HG02970 (cell line): ENCODE measurements around the gene MAST4.
"Not testable (repeated sequence)": the region's sequence is repeated elsewhere in the genome, so short reads cannot be mapped to it uniquely, and the experiment has no call there.

Experiments
- ATAC-seq: cut with Tn5 transposase; IDR thresholded peaks from one replicate; pipeline ENCODE4 v1.9.1; 2021; ENCODE audit warnings: mild to moderate bottlenecking, moderate library complexity, moderate number of reproducible peaks; ENCODE audit not compliant: unreplicated experiment, low FRiP score

Gene MAST4

DNA sequence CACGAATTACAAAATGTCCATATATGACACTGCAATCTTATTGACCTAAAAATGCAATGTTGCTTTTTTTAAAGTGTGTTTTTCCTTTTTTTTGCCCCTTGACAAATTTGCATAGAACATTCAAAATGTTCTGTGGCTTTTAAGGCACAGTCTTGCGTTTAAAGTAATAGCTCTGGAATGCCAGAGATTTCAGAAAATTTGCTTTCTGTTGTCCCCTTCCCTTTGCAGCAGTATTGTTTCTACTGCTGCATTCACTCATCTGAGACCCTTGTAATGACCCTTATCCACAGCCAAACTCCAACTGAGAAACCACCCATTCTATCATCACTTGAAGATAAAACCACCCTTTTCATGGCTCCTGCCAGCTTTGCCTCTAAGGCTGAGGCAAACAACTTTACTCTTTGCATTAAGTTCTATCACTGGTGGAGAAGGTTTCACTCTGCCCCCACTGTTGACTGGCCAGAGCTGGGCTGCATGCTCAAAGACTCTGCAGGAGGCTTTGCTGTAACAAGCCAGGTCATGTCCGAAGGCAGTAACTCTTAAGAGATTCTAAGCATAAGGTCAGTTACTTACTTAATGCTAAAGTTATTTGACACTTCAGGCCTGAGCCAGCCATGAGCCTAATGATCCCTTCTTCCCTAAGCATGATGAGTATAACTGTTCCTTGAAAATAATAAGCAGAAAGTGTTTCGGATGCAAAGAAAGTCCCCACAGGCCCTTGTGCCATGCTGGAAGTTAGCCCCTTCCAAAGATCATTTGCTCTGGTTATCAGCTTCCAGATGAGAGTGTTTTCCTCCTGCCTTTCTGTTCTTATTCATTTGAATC, 498.5 kb downstream of the MAST4 start:
- no peak for ATAC-seq

DNA sequence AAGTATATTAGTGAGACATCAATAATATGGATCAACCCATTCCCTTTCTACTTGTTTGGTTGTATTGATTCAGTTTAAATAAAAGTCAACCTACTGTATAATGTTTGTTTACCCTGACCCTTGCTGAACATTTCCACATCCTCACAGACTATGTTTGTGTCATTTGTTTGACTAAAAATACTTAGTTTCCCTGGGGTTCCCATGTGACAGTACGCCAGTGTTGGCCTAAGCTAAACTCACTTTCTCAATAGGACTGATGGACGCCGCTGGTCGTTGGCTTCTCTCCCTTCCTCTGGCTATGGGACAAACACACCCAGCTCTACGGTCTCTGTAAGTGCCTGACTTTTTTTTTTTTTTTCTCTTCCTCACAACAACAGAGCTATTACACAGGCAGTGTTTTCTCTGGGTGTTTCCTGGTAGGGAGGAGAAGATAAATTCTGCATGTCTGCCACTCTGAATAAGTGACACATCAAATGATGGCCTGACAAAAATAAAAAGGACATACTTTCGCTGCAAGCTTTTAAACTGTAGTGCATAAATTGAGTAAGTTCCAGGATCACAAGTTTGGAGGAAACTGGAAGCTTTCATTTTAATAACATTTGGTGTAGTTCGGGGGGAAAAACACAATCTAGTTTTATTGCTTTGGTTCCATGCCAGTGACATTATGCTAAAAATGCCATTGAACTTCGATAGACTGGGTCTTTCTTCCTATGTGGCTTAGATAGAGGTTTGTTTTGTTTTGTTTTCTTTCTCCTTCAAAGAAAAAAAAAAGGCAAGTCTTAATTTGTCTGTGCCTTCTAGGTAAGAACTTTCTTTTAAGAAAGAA, 499.4 kb downstream of the MAST4 start:
- ATAC-seq = no peak

DNA sequence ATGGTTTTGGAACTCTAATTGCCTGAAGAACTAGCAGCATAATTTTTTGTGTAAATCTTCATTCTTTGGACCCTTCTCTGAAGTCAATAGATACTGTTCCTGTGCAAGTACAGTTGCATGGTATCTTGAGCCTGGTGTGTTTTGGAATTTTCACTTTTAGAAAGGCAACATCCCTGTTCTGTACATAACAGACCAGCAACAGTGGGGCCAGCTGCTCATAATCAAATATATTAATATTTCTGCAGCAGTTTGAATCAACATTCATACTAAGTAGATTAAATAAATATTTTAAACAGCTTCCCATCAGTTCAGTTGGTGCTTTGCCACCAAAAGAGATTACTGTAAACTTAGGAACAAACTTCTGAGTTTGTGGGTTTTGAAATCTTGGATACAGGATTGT, 502.5 kb downstream of the MAST4 start:
- no peak for ATAC-seq

DNA sequence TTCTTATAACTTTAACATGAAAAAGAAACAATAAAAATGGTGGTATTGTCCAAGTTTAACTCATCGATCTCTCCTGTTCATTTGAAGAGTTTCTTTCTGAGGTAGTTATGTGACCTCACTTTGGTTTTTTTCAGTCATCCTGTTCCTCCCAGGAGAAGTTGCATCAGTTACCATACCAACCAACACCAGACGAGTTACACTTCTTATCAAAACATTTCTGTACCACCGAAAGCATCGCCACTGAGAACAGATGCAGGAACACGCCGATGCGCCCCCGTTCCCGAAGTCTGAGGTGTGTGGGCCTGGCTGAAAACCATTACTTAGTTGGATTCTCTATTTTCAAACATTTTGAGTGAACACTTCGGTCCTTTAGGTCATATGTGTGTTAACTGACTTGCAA, 504.1 kb downstream of the MAST4 start:
- no peak for ATAC-seq

DNA sequence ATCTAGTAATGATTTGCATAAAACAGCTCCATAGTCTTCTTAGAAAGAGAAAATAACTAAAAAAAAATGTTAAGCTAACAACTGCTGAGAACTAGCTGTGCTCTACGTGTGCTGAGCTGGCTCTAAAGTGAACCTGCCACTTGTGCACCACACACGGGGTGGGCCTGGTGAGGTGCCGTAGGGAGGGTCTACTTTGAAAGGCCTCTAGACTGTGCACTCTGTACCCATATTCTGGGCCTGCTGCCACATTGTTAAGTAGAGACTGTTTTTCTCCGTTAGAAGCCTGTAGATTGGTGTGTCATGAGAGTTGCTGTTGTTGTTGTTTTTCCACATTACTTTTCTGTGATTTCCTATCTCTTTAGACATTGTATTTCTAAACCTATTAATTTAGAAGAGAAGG, 506.5 kb downstream of the MAST4 start:
- ATAC-seq = no peak

DNA sequence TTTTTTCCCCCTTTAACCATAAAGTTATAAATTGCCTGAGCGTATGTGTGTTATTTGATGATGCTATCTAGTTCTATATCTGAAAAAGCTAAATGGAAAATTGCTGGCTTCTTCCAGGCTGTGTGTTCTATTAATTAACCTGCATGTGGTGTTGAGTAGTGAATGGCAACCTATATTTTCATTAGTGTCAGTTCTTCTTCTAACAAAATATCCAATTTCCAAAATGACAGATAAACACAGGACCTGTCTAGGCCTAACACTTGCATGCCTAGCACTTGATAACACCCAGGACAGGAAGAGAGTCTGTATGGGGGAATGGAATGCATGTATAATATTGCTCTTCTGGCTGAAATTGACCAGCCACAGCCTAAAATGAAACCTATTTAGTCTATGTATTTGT, 508.7 kb downstream of the MAST4 start:
- no peak for ATAC-seq

DNA sequence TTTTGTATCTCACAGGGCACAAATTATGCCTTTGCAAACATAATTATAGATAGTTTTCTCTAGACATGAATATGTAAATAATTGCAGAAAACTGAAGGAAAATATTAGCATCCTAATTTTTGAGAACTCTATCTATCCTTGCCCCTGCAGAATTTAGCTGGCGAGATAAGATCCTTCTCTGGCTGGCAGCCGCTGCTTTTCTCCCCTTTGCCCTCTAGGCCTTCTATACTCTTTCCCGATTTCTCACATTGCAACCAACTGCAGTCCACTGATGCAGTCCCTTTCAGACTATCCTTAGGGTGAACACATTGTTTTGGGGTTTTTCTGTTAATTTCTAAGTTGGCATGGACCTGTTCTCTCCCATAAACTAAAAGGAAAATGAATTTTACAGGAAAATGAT, 509.1 kb downstream of the MAST4 start:
- no peak for ATAC-seq

DNA sequence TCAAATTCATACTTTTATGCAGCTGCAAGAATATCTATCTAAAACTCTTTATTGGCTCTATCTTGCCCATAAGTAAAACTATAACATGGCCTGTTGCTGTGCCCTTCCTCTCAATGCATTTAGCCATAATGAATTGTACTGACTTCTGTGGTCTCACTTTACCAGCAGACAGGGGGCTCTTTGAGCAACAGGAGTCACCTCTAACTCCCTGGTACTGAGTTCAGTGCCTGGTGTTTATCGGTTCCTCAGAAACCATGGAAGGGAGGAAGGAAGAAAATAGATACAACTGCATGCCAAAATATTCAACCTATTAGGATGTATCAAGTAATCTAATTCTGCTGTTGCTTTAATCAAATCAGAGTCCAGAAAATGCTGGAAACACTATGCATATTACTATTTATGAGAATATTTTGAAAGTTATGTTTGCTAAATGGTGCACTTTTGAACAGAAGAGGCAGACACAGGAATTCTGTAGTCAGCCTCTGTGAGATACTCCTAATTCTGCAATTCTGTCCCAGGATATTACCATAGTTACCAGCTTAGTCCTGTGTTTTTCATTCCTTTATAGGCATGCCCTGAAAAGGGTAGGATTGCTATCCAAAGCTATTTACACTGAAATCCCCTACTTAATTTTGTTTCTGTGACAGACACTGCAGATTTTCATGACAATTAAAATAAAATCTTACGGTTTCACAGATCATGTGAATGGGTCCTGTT, 510.6 kb downstream of the MAST4 start:
- no peak for ATAC-seq

DNA sequence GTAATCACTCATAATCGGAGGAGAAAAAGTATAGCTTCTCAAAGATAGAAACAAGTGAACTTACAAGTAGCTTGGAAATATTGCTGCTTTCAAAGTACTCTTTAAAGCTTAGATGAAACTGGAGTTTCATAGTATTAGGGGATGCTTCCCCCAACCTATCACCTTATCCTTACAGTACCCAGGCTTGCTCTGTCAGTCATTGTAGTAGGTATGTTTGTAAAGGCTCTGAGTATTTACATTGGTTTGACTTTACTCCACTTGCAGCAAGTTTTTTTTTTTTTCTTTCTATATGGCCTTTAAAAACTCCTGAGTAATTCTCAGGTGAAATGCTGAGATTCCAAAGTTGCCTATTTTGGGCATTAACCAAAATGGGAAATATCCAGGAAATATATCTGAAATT, 515.6 kb downstream of the MAST4 start:
- no peak for ATAC-seq

DNA sequence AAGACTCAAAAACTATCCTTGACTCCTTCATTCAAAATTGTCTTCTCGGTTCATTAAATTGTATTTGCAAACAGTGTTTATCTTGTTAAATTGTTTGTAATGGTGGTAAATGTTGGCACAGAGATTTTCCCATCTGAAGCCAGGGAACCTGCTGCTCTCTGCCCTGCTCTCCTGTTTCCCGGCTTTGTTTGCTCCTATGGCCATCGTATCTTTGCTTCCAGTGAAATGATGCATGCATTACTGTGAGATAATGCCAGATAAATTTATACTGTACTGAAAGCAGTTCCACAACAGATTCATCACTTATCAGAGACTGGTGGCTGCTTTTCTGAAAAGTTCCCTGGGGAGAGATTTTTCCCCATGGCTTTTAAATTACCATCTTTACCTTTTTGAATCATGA, 519.1 kb downstream of the MAST4 start:
- ATAC-seq = no peak

DNA sequence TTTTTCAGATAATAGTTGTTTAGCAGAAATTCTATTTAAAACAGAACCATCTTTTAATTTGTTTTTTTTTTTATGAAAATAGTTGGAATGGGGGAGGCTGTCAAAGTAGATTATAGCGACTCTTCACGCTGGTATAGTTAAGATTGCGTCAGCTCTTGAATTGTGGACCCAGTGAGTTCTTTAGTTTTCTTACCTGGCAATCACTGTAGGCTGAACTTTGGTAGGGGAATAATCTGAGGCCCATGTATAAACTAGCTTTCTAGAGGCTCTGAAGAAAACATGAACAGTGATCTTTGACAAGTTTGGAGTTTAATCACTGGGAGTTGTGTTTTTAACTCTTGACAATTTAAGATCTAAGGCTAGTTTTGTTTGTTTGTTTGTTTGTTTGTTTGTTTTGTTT, 519.6 kb downstream of the MAST4 start:
- no peak for ATAC-seq

DNA sequence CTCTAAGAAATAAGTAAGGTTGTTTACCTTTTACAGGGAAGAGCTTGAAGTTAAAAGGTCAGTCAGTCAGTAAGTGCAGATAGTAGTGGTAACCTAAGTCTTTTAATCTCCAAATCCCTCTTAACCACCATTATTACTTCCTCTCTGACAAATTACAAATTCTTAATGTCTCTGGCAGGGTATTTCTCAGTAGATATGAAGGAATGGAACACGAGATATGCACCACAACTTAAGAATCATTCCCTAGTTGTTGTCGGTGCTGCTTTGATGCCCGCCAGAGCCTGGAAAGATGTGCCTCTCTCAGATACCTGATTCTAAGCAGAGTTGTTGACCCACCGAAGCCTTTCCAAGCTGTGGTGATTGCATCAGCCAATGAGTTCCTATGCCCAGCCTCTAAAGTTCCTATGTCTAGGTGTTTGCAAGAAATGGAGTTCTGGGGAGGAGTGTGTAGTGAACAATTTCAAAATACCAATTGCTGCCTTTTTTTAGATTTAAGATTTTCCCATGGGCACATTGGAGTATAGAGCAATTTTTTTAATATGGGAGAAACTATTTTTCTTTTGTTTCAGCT, 521.9 kb downstream of the MAST4 start:
- no peak for ATAC-seq

DNA sequence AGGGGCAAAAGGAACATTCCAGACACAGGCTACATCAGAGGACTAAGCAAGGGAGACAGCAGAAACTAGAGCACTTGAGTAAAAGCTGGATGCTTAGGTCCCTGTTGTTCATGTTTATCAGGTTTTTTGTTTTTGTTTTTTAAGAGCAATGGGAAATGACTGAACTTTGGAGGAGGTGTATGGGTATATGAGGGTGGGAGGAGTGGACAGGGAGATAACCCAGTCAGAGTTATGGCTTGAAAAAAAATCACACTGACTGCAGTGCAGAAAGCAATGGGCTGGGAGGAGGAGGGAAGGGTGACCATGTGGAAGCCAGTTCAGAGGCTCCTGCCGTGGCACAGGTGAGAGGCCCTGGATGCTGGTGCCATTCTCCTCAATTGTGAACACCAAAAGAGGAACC, 522.8 kb downstream of the MAST4 start:
- ATAC-seq = no peak

DNA sequence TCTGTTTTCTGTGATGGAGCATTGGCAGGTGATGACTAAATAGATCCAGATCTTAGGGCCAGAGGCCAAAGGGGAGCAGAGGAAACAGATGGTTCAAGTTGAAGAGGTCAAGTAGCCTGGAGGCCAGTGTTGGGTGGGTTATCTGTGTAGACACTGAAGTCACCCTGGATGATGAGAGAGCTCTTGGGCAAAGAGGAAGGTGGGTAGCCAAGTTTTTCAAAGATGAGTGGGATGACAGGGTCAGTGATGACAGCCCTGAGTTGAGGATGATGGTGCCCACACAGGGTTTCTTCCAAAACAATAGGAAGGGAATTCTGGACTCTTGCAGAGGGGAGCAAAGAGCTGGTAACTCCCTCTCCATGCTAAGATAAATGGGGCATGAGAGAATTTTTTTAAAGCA, 523.8 kb downstream of the MAST4 start:
- ATAC-seq = no peak

DNA sequence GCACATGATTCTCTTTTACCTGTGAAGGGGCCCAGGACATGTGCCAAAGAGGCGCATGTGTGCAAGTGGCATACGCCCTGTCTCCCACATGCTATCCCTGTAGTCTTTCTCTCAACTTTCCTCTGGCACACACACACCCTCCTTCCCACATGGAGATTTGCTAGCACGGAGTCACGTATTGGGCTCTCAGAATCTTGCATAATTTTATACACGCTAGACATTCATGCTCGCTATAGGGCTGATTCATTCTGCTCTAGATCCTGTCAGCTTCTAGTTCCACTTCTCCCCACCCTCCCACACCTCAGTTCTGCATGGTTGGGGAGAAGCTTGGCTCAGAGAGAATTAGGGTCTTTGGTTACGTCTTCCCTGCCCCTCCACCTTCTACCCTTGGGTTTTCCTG, 527.6 kb downstream of the MAST4 start:
- no peak for ATAC-seq

DNA sequence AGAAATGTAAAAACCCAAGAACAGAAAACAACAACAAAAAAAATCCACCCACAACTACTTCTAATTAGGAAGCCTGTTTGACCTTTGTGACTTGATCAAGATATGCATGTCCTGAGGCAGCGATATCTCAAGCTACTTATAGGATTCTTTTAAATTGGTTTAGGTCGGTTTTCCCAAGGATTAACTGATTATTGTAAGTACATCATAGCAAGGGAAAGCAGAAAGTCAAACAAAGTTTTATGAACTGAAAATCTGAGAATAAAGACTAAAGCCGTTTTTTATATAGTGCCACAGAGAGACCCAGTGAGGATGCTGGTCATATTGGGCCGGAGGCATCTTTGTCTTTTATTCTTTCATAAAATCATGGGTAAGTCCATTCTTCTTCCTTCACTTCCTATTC, 528.4 kb downstream of the MAST4 start:
- no peak for ATAC-seq

DNA sequence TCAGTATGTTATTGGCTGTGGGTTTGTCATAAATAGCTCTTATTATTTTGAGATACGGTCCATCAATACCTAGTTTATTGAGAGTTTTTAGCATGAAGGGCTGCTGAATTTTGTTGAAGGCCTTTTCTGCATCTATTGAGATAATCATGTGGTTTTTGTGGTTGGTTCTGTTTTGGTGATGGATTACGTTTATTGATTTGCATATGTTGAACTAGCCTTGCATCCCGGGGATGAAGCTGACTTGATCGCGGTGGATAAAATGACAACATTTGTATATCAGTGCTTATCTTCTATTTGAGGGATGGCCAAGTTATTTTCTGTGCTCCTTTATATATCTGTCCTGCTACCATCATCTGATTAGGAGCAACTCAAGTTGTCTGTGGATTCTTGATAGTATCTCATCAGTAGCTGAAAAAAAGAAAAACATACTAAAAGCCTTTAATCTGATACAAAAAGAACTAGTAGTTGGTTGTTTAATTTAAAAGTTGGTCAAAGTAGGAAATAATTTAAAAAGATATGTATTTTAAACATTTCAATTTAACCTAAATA, 531.2 kb downstream of the MAST4 start:
- not testable (repeated sequence) for ATAC-seq

DNA sequence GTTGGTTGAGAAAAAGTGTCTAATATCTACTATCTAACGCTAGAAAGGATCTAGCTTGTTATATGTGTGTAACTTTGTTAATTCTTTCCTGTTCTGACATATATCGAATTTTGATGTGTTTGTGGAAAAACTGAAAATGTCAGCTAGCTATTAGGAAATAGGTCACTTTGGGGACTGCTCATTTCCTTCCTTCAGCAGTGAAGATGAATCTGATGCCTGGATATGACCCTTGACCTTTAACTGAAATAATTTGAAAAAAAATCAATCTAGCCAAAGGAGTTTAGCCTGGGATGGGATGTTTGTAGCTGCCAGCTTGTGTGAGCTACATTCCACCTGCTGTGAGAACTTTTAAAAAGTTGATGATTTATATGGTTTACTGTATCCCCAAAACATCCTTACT, 533.6 kb downstream of the MAST4 start:
- no peak for ATAC-seq

DNA sequence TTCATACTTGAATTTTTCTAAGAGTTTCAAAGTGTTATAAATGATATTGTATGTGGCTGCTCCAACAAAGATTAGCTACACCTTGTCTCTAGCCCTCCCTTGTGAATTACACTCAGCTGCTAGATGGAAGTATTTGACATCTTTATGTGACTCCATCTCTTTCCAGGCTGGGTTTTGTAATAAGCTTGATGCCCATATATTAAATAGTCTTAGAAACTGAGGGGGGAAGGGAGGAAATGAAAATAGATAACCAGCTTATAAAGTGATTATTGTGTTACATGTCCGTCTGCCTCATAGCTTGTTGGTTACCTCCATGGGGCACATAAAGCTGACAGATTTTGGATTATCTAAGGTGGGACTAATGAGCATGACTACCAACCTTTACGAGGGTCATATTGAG, 537.0 kb downstream of the MAST4 start:
- ATAC-seq = no peak

DNA sequence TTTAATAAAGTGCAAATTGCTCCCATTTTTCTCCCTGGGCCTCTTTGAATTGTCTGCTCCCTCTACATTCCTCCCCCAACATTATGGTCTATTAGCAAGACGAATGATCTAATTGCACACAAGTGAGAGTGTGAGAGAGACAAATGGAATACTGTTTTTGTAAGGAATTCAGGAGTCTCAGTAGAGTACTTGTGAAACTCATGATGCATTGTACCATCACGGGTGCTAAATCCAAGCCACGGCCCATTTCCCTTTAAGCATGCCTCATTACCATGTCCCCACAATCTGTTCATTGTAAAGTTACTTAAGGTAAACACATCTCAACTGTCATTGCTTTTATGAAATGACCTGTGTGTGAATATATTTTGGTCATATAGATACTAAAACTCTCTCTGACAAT, 537.6 kb downstream of the MAST4 start:
- no peak for ATAC-seq
